Left lung (tissue), 10 donors: ENCODE results near the gene KRT71. TPM values are rescaled to one million over a fixed set of nuclear protein-coding genes. Genes with fewer than 3 reads are reported as not detected.

Source experiments
- ATAC-seq: fragments of 200-7000 bp; cut with Tn5 transposase; one replicate; pipeline ENCODE4 v1.9.1; 2020; ENCODE audit warnings: moderate library complexity
- DNase-seq, 4 donors: peaks; one replicate each; pipeline ENCODE4 v3.0.0-alpha.2; 2013 to 2020
- H3K27ac ChIP-seq, 2 donors: fragments of 200-600 bp; sonication (generic) in 1 of 2; one replicate each; pipeline versions ENCODE4 v1.5.0 to v1.8.0; 2020 to 2021
- H3K27me3 ChIP-seq, 2 donors: fragments of 200-600 bp; sonication (generic) in 1 of 2; one replicate each; pipeline versions ENCODE4 v1.5.0 to v1.8.0; 2020 to 2021
- H3K36me3 ChIP-seq, 2 donors: fragments of 200-600 bp; sonication (generic) in 1 of 2; one replicate each; pipeline versions ENCODE4 v1.5.0 to v1.8.0; 2020 to 2021
- H3K4me1 ChIP-seq, 2 donors: fragments of 200-600 bp; one replicate each; pipeline ENCODE4 v1.8.0; 2021
- H3K4me3 ChIP-seq, 2 donors: fragments of 200-600 bp; sonication (generic) in 1 of 2; one replicate each; pipeline versions ENCODE4 v1.5.0 to v1.8.0; 2020 to 2021; ENCODE audit warnings: mild to moderate bottlenecking in 1 of 2
- H3K9me3 ChIP-seq, 2 donors: fragments of 200-600 bp; sonication (generic) in 1 of 2; one replicate each; pipeline versions ENCODE4 v1.5.0 to v1.8.0; 2020 to 2021
- CTCF ChIP-seq, 2 donors: fragments of 200-600 bp; sonication (generic) in 1 of 2; IDR thresholded peaks; one replicate each; pipeline versions ENCODE4 v1.5.0 to v1.8.0; 2021; ENCODE audit warnings: antibody characterized with exemption in 2 of 2
- intact Hi-C, 2 donors: fragments of 100-400 bp; cut with DNase I; formaldehyde crosslinking; loops; one replicate each; pipeline versions ENCODE4 v1.11.2 to v1.14.2; 2022
- polyA plus RNA-seq, 6 donors: library from polyadenylated mRNA; unstranded; fragments of 120-200 nt; gene quantifications; one replicate each; pipeline ENCODE4 v1.2.1, GENCODE V29; 2013; ENCODE audit not compliant: insufficient read length in 6 of 6
- total RNA-seq, 2 donors: library from RNA; stranded (reverse); fragmentation: NEBNext Ultra II Directional; extraction: Animal tissue kit (Norgen Biotek cat#: 25700); gene quantifications; one replicate each; pipeline ENCODE4 v1.2.1, GENCODE V29; 2021
- donor health status: DM: no; HTN: yes; CAD: no.
- donor health status: DM: no; HTN: no; CAD: no.

The KRT71 gene
- total and polyA plus RNA-seq, 8 donors: 0.10 to 0.18 (median 0.15) TPM; not detected in 4

GRCh38 chr12:52517005-52517835 lies 35.7 kb downstream of the KRT71 start:
- H3K4me1 ChIP-seq: no peaks in the 10 kb centered on the region
- DNase-seq (no peak), ATAC-seq (no peak)
- H3K27ac ChIP-seq: no peak overlapping the region
- no peaks in the 10 kb centered on the region for H3K36me3 ChIP-seq
- intact Hi-C loops: no loop called here
- peaks cover 0 to 23% of the 10 kb centered on the region in 2 donors for H3K27me3 ChIP-seq
- no peak overlapping the region for H3K4me3 ChIP-seq
- TF ChIP-seq CTCF (IDR thresholded peaks at IDR 0.05): no peak
- no peaks in the 10 kb centered on the region for H3K9me3 ChIP-seq

GRCh38 chr12:52515927-52516831 lies 36.8 kb downstream of the KRT71 start:
- no peaks in the 10 kb centered on the region for H3K36me3 ChIP-seq
- intact Hi-C loops: no loop called here
- H3K27ac ChIP-seq: no peak overlapping the region
- H3K9me3 ChIP-seq: peaks cover 0 to 2% of the 10 kb centered on the region in 2 donors
- no peak for ATAC-seq
- TF ChIP-seq CTCF (IDR thresholded peaks at IDR 0.05): no peak
- no peak for DNase-seq
- H3K4me3 ChIP-seq: no peak overlapping the region
- no peaks in the 10 kb centered on the region for H3K4me1 ChIP-seq
- peaks cover 0 to 19% of the 10 kb centered on the region in 2 donors for H3K27me3 ChIP-seq

- no peaks in the 10 kb centered on the region for H3K36me3 ChIP-seq
- no peak overlapping the region for H3K27ac ChIP-seq
- H3K4me1 ChIP-seq: no peaks in the 10 kb centered on the region
- ATAC-seq (no peak), DNase-seq (no peak)
- no peak for TF ChIP-seq CTCF (IDR thresholded peaks at IDR 0.05)
- peaks cover 0 to 6% of the 10 kb centered on the region in 2 donors for H3K9me3 ChIP-seq
- intact Hi-C loops: no loop called here
- no peak overlapping the region for H3K4me3 ChIP-seq
- H3K27me3 ChIP-seq: peaks cover 0 to 17% of the 10 kb centered on the region in 2 donors
These were observed 37.7 kb downstream of the KRT71 start for GRCh38 chr12:52515319-52515646.

- peaks cover 0 to 13% of the 10 kb centered on the region in 2 donors for H3K27me3 ChIP-seq
- no peaks in the 10 kb centered on the region for H3K4me1 ChIP-seq
- intact Hi-C loops: no loop called here
- H3K9me3 ChIP-seq: peaks cover 0 to 6% of the 10 kb centered on the region in 2 donors
- ATAC-seq: no peak
- H3K36me3 ChIP-seq: no peaks in the 10 kb centered on the region
- no peak overlapping the region for H3K4me3 ChIP-seq
- no peak for DNase-seq
- no peak overlapping the region for H3K27ac ChIP-seq
- TF ChIP-seq CTCF (IDR thresholded peaks at IDR 0.05): no peak
These were observed 38.2 kb downstream of the KRT71 start for GRCh38 chr12:52514471-52515318.
